HT1080 (cell line): ENCODE data around the gene TSPEAR. TPM values are rescaled to one million over a fixed set of nuclear protein-coding genes. Genes with fewer than 3 reads are reported as not detected.
"Not testable (repeated sequence)": the region's sequence is repeated elsewhere in the genome, so short reads cannot be mapped to it uniquely, and the experiment has no call there.

Source experiments
- DNase-seq: peaks from one replicate; pipeline ENCODE4 v3.0.0-alpha.2; 2015; ENCODE audit warnings: low read depth
- total RNA-seq: library from RNA; depleted of rRNA; stranded (reverse); fragments of >200 nt; shearing (Covaris generic); gene quantifications from 2 replicates; pipeline ENCODE4 v1.2.3, GENCODE V29; 2014

Gene TSPEAR
- total RNA-seq, 1 experiment from 2014 or later = not detected

DNA sequence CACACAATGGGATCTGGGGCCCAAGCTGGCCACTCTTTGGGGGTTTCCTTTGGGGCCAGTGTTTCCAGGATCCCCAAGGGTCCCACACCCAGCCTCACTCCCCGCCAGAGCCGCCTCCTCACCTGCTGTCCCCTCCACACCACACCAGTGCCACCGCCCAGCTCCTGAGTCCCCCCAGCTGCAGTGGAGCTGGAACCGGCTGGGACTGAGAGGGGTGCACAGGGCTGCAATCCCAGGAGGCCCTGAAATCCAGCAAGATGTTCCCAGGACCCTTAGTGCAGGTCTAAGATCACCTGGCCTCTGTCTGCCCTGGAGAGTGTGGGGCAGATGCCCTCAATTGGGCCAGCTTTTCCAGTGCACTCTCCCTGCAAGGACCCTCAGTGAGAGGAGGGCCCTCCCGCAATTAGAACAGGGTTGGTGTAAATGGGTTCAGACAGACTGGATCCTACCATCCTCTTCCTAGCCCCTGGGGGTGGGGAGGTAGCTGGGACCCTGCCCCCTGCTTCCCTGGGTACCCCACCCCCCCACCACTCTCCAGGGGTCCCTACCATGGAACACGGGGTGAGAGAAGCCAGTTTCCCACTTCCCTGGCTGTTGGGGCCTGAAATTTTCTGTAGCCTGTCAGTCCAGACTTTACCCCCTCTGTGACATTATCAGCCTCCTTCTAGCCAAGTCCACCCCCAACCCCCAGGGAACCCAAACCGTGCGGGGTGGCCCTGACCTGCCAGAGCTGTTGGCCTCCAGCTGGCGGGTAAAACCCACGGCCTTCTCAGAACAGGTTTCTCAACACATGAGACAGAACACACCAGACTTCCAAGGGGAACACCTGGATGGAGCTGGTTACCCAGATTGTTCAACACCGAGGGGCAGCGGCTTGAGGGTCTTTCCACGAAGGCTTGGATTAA is 7.4 kb downstream of the TSPEAR start:
- DNase-seq = no peak

GRCh38 chr21:44702973-44703730 is 8.2 kb downstream of the TSPEAR start:
- DNase-seq = no peak

DNA sequence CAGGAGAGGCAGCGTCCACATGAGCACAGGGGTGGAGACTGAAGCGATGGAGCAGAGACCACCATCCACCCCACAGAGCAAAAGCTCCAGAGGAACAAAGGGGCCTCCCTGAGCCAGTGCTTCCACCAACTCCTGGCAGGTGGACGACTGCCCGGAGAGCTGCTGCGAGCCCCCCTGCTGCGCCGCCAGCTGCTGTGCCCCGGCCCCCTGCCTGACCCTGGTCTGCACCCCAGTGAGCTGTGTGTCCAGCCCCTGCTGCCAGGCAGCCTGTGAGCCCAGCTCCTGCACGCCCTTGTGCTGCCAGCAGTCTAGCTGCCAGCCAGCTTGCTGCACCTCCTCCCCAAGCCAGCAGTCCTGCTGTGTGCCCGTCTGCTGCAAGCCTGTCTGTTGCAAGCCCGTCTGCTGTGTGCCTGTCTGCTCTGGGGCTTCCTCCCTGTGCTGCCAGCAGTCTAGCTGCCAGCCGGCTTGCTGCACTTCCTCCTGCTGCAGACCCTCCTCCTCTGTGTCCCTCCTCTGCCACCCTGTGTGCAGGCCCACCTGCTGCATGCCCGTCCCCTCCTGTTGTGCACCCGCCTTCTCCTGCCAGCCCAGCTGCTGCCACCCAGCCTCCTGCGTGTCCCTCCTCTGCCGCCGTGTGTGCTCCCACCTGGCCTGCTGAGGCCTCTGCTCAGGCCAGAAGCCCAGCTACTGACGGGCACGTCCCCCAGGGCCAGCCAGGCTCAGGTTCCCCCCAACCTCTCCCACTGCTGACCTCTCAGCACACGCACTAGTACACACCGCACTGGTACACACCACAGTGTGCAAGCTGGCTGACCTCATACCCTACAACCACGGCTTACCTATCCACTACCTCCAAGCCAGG is 9.0 kb downstream of the TSPEAR start:
- DNase-seq = no peak

- DNase-seq = no peak
These were observed 9.8 kb downstream of the TSPEAR start for GRCh38 chr21:44701541-44701940.

GRCh38 chr21:44701023-44701400 is 10.4 kb downstream of the TSPEAR start:
- no peak for DNase-seq

DNA sequence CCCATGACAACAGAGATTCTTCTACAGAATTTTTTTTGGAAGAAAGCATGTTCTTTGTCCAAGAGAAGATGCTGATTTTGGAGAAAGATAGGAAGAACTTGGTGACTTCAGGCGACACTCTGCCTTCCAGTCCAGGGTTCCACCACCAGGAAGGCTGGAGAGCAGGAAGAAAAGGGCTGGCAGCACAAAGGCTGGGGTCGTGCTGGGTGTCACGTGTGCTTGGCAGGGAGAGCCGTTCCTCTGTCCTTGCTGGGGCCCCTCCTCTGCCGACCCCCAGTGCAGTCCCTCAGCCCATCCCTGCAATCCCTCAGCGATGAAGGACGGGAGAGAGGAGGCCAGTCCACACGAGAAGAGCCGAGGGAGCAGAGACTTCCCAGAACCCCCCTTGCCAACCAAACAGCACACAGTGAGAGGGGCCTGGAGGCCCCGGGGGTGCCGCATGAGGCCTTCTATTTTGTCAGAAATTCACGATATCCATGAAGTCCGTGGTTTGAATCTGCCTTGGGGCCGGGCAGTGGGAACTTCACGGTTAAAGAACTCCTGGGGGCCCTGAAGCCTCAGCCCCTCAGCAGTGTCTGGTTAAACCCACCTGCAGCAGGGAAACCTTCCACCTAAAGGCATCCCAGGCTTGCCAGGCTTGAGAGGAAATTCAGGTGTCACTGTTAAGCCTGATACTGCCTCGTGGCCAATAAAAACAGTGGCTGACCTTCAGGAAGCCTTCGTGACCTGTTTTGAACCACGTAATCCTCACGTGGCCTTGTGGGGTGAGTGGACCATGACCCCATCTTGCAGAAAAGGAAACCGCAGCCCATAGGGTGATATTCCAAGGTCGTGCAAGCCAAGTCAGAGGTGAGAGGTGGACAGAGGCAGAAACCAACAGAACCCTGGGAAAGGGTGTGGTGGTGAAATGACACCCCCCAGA is 11.0 kb downstream of the TSPEAR start:
- no peak for DNase-seq

DNA sequence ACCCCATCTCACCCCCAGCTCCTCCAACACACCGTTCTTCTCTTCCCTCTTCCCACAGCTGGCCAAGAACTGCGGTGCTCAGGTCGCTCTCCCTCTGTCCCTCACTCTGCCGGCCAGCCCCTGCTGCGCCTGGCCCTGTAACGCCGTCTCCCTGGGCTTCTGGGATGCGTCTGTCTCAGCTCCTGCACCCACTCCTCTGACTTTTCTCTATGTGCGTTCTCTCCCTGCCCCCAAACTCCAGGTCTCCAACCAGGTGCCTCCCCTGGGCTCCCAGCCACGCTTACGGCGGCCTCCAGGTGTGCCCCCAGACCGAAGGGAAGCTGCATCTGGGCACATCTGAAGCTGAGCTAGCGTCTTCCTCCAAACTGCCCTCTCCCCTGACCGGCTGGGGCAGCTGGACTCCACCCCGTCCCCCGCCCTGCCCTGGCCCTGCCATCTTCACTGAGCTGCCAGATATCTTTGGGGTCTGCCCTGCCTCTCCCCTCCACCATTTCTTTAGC is 11.8 kb downstream of the TSPEAR start:
- no peak for DNase-seq

- no peak for DNase-seq
These were observed 13.3 kb downstream of the TSPEAR start for GRCh38 chr21:44697811-44698734.

DNA sequence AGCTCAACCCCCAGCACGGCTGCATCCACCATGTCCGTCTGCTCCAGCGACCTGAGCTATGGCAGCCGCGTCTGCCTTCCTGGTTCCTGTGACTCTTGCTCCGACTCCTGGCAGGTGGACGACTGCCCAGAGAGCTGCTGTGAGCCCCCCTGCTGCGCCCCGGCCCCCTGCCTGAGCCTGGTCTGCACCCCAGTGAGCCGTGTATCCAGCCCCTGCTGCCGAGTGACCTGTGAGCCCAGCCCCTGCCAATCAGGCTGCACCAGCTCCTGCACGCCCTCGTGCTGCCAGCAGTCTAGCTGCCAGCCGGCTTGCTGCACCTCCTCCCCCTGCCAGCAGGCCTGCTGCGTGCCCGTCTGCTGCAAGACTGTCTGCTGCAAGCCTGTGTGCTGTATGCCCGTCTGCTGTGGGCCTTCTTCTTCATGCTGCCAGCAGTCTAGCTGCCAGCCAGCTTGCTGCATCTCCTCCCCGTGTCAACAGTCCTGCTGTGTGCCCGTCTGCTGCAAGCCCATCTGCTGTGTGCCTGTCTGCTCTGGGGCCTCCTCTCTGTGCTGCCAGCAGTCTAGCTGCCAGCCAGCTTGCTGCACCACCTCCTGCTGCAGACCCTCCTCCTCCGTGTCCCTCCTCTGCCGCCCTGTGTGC is 14.1 kb downstream of the TSPEAR start, which contains the start of gene KRTAP10-12:
Gene KRTAP10-12, plus strand, starts transcription at position 1 of the 639 bp plus-strand sequence. Its CDS starts 30 bp downstream, at position 31.
- DNase-seq = not testable (repeated sequence)

DNA sequence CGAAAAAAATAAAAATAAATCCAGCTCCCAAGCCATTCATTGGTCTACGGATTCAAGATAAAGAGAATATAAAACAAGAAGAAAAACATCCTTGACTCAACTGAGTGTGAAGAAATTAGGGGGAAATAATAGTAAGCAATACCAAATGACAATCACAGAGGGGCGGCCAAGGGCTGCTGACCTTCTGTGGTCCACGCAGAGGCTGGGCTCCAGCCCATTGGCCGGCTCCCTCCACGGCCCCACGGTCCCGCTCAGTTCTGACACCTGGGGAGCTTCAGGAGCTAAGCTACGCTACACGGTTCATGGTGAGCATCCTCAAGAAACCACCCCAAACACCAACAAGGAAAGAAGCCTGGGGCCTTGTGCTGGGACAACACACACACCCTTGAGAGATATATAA is 14.8 kb downstream of the TSPEAR start:
- no peak for DNase-seq

DNA sequence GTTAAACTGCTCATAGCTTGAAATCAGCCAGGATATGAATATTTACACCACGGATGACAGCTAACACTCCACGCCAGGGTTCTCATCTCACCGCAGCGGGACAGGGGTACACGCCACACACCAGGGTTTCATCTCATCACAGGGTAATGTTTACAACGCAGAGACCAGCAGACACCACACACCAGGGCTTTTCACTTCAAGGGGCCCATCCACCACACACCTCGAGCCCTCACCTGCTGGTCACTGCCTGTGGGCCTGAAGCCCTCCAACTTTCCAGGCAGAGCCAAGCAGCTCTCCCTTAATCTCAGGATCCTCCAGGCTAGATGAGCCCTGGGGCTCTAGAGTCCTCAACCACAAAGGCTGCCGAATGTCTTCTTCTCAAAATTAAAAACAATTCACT is 15.7 kb downstream of the TSPEAR start:
- no peak for DNase-seq

- DNase-seq = no peak
These were observed 16.2 kb downstream of the TSPEAR start for GRCh38 chr21:44695184-44695583.

- no peak for DNase-seq
These were observed 16.6 kb downstream of the TSPEAR start for GRCh38 chr21:44694776-44695175.

- no peak for DNase-seq
These were observed 18.4 kb downstream of the TSPEAR start for GRCh38 chr21:44692798-44693512.

- no peak for DNase-seq
These were observed 19.7 kb downstream of the TSPEAR start for GRCh38 chr21:44691686-44692085.

DNA sequence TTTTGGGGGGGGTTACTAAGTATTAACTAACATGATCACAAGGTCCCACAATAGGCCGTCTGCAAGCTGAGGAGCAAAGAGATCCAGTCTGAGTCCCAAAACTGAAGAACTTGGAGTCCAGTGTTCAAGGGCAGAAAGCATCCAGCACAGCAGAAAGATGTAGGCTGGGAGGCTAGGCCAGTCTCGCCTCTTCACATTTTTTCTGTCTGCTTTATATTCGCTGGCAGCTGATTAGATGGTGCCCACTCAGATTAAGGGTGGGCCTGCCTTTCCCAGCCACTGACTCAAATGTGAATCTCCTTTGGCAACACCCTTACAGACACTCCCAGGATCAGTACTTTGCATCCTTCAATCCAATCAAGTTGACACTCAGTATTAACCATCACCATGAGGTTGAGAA is 21.6 kb downstream of the TSPEAR start:
- not testable (repeated sequence) for DNase-seq

DNA sequence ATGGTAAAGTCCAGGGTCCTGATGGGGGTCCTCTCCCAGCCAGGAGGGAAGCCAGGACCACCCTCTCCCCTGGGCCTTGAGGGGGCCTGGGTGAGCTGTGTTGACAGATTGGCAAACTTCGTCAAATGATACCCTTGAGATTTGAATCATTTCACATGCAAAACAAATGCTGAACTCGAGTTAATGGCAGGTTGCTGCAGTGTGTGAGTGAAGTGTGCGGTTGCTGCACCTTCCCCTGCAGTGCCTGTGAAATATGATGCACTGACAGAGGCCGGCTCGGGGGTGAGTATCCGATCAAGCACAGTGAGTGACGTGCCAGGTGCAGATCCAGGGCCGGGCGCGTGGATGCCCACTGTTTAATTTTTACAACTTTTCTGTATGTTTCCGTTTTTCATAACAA is 23.7 kb downstream of the TSPEAR start:
- no peak for DNase-seq
